K562 (cell line): ENCODE measurements around the gene PTK6. TPM values are rescaled to one million over a fixed set of nuclear protein-coding genes. Genes with fewer than 3 reads are reported as not detected.

Experiments
- CBFA2T2 ChIP-seq: fragments of 450-650 bp; conservative IDR thresholded peaks from 2 replicates; pipeline ENCODE4 v1.6.1; 2017; ENCODE audit warnings: mild to moderate bottlenecking
- CXXC5 ChIP-seq: fragments of 250-450 bp; sonication (Bioruptor Pico); IDR thresholded peaks from 2 replicates; pipeline ENCODE4 v1.8.0; 2022; ENCODE audit warnings: inconsistent platforms, mild to moderate bottlenecking, moderate library complexity
- EP300 ChIP-seq: IDR thresholded peaks from 2 replicates; pipeline ENCODE4 v1.6.1; 2012; ENCODE audit warnings: low read length, improper control_type of control experiment
- FOXP1 ChIP-seq: sonication (generic); formaldehyde crosslinking; IDR thresholded peaks from 2 replicates; pipeline ENCODE4 v1.8.0; 2022; ENCODE audit warnings: mild to moderate bottlenecking, missing genetic modification reagents
- KDM4B ChIP-seq, 2 experiments: fragments of 450-650 bp in 1 of 2; sonication (generic) in 1 of 2; IDR thresholded peaks; 2 replicates each; pipeline ENCODE4 v1.6.1; 2016 to 2017; ENCODE audit warnings: borderline replicate concordance in 2 of 2, antibody characterized with exemption in 1 of 2, low read depth in 1 of 2, mild to moderate bottlenecking in 1 of 2
- KDM5B ChIP-seq: fragments of 200-600 bp; sonication (generic); IDR thresholded peaks from 2 replicates; pipeline ENCODE4 v1.6.1; 2012; ENCODE audit warnings: low read depth, mild to moderate bottlenecking, moderate library complexity, low read length, control low read depth, inconsistent platforms; ENCODE audit not compliant: insufficient replicate concordance
- MAZ ChIP-seq, 2 experiments: fragments of 450-650 bp in 1 of 2; sonication (generic) in 1 of 2; formaldehyde crosslinking; IDR thresholded peaks in 1 of 2; conservative IDR thresholded peaks in 1 of 2; 2 replicates each; pipeline versions ENCODE4 v1.4.0 to v1.5.0; 2020; ENCODE audit warnings: mild to moderate bottlenecking in 1 of 2, missing genetic modification reagents in 1 of 2
- NR3C1 ChIP-seq: sonication (generic); formaldehyde crosslinking; IDR thresholded peaks from 2 replicates; pipeline ENCODE4 v1.8.1; 2022; ENCODE audit warnings: missing genetic modification reagents
- NRF1 ChIP-seq, 2 experiments: fragments of 450-650 bp; IDR thresholded peaks in 1 of 2; conservative IDR thresholded peaks in 1 of 2; 2 replicates each; pipeline ENCODE4 v1.6.1; 2014; ENCODE audit warnings: mild to moderate bottlenecking in 2 of 2
- OTX1 ChIP-seq: fragments of 450-650 bp; formaldehyde crosslinking; IDR thresholded peaks from 2 replicates; pipeline ENCODE4 v1.4.0; 2022; ENCODE audit warnings: mild to moderate bottlenecking
- PCBP2 ChIP-seq: fragments of 200-400 bp; formaldehyde crosslinking; IDR thresholded peaks from 2 replicates; pipeline ENCODE4 v1.6.1; 2018; ENCODE audit warnings: low read length, low read depth, mild to moderate bottlenecking, moderate library complexity; ENCODE audit not compliant: poor library complexity, severe bottlenecking
- PHF20 ChIP-seq: fragments of 450-650 bp; IDR thresholded peaks from 2 replicates; pipeline ENCODE4 v1.6.1; 2018; ENCODE audit not compliant: partially characterized antibody
- PPARD ChIP-seq: fragments of 250-450 bp; sonication (Bioruptor Pico); IDR thresholded peaks from 2 replicates; pipeline ENCODE4 v1.8.0; 2022; ENCODE audit warnings: inconsistent platforms, mild to moderate bottlenecking, moderate library complexity
- PRPF4 ChIP-seq: fragments of 200-400 bp; formaldehyde crosslinking; IDR thresholded peaks from one replicate; pipeline ENCODE4 v1.6.1; 2017; ENCODE audit warnings: low read length, low read depth, mild to moderate bottlenecking; ENCODE audit not compliant: insufficient read depth, poor library complexity, severe bottlenecking
- RUNX1 ChIP-seq: sonication (generic); IDR thresholded peaks from 2 replicates; pipeline ENCODE4 v1.6.1; 2016; ENCODE audit warnings: antibody characterized with exemption, low read depth
- SAP30 ChIP-seq: fragments of 200-600 bp; sonication (generic); IDR thresholded peaks from 2 replicates; pipeline ENCODE4 v1.6.1; 2012; ENCODE audit warnings: borderline replicate concordance, low read depth, mild to moderate bottlenecking, moderate library complexity, low read length, control low read depth, inconsistent platforms; ENCODE audit not compliant: insufficient read depth, poor library complexity, severe bottlenecking
- SIN3A ChIP-seq, 2 experiments: fragments of 150-350 bp in 1 of 2; IDR thresholded peaks; 2 replicates each; pipeline ENCODE4 v1.6.1; 2011 to 2016; ENCODE audit warnings: borderline replicate concordance in 2 of 2, low read depth in 2 of 2, low read length in 2 of 2, mild to moderate bottlenecking in 2 of 2, moderate library complexity in 2 of 2; ENCODE audit not compliant: control insufficient read depth in 1 of 2
- polyA plus RNA-seq, 8 experiments: library from polyadenylated mRNA; depleted of rRNA in 4 of 8; stranded (reverse) in 5 of 8; unstranded in 3 of 8; fragments of >200 nt; fragmentation: Nextera tagmentation in 2 of 8; fragmentation: Illumina TruSeq in 1 of 8; extraction: Ambion mirVana in 2 of 8; extraction: Trizol in 1 of 8; gene quantifications; 2 replicates each; pipeline versions ENCODE4 v1.2.1 to v1.2.3, GENCODE V29; 2011 to 2014; ENCODE audit warnings: inconsistent platforms in 1 of 8, missing spikeins in 1 of 8
- total RNA-seq, 7 experiments: library from RNA; depleted of rRNA in 6 of 7; stranded (reverse); fragments of >200 nt in 6 of 7; fragmentation: Illumina TruSeq in 2 of 7; extraction: Trizol in 2 of 7; gene quantifications; 2 replicates each; pipeline versions ENCODE4 v1.2.1 to v1.2.3, GENCODE V29; 2011 to 2021; ENCODE audit warnings: low replicate concordance in 1 of 7
- TF ChIP-seq, protein P1 (sequence below), 2 experiments: fragments of 450-650 bp; formaldehyde crosslinking in 1 of 2; IDR thresholded peaks; 2 replicates each; pipeline versions ENCODE4 v1.4.0 to v1.6.1; 2014 to 2020; ENCODE audit warnings: mild to moderate bottlenecking in 2 of 2, borderline replicate concordance in 1 of 2, low read depth in 1 of 2

Gene PTK6
- total and polyA plus RNA-seq, 9 of the 15 experiments (the other 6 are each of a cell fraction or from before 2014, with no cell fraction given): 0.07 TPM; not detected in 8

DNA sequence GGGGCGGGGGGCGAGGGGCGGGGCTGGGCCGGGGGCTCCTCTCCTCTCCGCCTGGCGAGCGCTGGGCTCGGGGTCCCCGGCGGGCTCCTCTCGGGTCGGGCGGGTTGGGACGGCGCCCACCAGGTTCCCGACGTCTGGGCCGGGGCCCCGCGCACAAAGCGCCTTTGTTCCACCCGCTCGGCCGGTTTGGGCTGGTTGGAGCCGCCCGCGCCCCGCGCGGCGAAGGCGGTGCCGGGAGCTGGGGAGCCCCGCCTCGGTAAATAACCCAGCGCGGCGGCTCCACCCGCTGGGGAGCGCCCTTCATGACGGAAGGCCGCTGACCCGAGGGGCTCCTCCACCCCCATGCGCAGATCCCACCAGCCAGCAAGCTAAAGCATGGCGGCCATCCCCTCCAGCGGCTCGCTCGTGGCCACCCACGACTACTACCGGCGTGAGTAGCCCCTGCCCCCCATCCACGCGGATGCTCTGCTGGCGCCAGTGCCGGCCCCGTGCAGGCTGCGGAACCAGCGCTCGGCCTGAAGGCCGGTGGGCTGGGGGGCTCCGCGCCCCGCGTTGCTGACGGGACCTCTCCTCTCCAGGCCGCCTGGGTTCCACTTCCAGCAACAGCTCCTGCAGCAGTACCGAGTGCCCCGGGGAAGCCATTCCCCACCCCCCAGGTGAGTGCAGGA, 16.1 kb downstream of the PTK6 start (continued):
- TF ChIP-seq MAZ (CRISPR knock-in tag; conservative IDR thresholded peaks at IDR 0.05 in 1 of 2, IDR thresholded peaks at IDR 0.05 in 1 of 2): peak; percentile 17 to 78; a peak in 2 of 4 replicates
- peak; percentile 87; the same call in 1 of the 2 replicates for TF ChIP-seq NR3C1 (CRISPR knock-in tag)
- TF ChIP-seq KDM4B (IDR thresholded peaks at IDR 0.05; ENCODE audit: borderline replicate concordance in 2 of 2, low read depth in 1 of 2): 0 out of 4 replicates have a peak, but pooled peaks of 1 of the 2 experiments have one; percentile 36
- TF ChIP-seq PCBP2: peak; percentile 45
- peak; percentile 54 for TF ChIP-seq CXXC5
- peak in 1 of 2 experiments; percentile 82; a peak in 1 of 4 replicates for TF ChIP-seq SIN3A (IDR thresholded peaks at IDR 0.05; ENCODE audit: borderline replicate concordance in 2 of 2, control insufficient read depth in 1 of 2, low read depth in 2 of 2, low read length in 2 of 2)
- TF ChIP-seq KDM5B: peak; percentile 20
- TF ChIP-seq FOXP1 (CRISPR knock-in tag): peak; percentile 72; the same call in 1 of the 2 replicates
- peak; percentile 31 for TF ChIP-seq SAP30
- no peak; a peak in 2 of 4 replicates for TF ChIP-seq NRF1 (conservative IDR thresholded peaks at IDR 0.05 in 1 of 2, IDR thresholded peaks at IDR 0.05 in 1 of 2)
- 0 out of 2 replicates have a peak, but pooled peaks have one; percentile 40 for TF ChIP-seq OTX1 (CRISPR knock-in tag)
- no peak for TF ChIP-seq PPARD (CRISPR knock-in tag)
- no peak for TF ChIP-seq CBFA2T2
- no peak for TF ChIP-seq EP300
- peak; percentile 86 for TF ChIP-seq PRPF4
- TF ChIP-seq PHF20: peak; percentile 44
- no peak for TF ChIP-seq RUNX1
- TF ChIP-seq, protein P1, sequence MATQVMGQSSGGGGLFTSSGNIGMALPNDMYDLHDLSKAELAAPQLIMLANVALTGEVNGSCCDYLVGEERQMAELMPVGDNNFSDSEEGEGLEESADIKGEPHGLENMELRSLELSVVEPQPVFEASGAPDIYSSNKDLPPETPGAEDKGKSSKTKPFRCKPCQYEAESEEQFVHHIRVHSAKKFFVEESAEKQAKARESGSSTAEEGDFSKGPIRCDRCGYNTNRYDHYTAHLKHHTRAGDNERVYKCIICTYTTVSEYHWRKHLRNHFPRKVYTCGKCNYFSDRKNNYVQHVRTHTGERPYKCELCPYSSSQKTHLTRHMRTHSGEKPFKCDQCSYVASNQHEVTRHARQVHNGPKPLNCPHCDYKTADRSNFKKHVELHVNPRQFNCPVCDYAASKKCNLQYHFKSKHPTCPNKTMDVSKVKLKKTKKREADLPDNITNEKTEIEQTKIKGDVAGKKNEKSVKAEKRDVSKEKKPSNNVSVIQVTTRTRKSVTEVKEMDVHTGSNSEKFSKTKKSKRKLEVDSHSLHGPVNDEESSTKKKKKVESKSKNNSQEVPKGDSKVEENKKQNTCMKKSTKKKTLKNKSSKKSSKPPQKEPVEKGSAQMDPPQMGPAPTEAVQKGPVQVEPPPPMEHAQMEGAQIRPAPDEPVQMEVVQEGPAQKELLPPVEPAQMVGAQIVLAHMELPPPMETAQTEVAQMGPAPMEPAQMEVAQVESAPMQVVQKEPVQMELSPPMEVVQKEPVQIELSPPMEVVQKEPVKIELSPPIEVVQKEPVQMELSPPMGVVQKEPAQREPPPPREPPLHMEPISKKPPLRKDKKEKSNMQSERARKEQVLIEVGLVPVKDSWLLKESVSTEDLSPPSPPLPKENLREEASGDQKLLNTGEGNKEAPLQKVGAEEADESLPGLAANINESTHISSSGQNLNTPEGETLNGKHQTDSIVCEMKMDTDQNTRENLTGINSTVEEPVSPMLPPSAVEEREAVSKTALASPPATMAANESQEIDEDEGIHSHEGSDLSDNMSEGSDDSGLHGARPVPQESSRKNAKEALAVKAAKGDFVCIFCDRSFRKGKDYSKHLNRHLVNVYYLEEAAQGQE (IDR thresholded peaks at IDR 0.05; ENCODE audit: borderline replicate concordance): peak; percentile 100
- TF ChIP-seq, protein P1 (CRISPR knock-in tag; IDR thresholded peaks at IDR 0.05; ENCODE audit: low read depth): peak; percentile 52; the same call in 1 of the 2 replicates
